GM21515 (cell line): ENCODE data around the gene HSF2BP.
"Not testable (repeated sequence)": the region's sequence is repeated elsewhere in the genome, so short reads cannot be mapped to it uniquely, and the experiment has no call there.

ENCODE experiments used
- ATAC-seq: cut with Tn5 transposase; IDR thresholded peaks from one replicate; pipeline ENCODE4 v1.9.1; 2021; ENCODE audit not compliant: unreplicated experiment

Gene HSF2BP

DNA sequence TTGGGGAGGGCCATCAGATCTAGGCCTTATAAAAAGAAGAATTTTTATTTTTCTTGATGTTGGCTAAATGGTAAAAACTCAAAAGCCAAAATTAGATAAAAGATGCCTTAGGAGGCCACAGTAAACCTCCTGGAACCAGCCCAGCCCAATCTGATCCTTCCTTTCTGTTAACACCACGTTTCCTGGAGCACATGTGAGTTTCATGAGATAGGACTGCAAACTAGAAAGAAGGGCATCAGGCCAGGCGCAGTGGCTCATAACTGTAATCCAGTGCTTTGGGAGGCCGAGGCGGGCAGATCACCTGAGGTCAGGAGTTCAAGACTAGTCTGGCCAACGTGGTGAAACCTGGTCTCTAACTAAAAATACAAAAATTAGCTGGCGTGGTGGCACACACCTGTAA lies 6.7 kb downstream of the HSF2BP start:
- ATAC-seq, result no peak

GRCh38 chr21:43651926-43652325 lies 7.4 kb downstream of the HSF2BP start:
- ATAC-seq, result not testable (repeated sequence)

DNA sequence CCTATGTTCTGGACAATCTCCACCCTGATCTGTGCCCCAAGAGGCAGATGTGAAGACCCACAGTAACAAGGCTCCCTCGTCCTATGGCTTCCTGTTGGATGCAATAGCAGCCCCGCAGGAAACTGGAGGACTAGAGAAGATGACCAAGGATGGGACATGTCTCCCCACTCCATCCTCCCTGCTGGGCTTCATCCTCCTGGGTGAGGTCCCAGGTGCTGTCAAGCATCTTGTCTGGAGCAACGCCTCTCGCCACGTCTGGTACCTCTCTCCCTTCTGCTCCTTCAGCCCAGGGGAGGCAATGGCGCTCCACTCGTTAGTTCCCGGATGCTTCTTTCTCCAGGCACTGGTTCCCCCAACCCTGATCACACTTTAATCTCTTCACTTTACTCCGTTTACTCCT lies 11.1 kb downstream of the HSF2BP start:
- ATAC-seq, result no peak

DNA sequence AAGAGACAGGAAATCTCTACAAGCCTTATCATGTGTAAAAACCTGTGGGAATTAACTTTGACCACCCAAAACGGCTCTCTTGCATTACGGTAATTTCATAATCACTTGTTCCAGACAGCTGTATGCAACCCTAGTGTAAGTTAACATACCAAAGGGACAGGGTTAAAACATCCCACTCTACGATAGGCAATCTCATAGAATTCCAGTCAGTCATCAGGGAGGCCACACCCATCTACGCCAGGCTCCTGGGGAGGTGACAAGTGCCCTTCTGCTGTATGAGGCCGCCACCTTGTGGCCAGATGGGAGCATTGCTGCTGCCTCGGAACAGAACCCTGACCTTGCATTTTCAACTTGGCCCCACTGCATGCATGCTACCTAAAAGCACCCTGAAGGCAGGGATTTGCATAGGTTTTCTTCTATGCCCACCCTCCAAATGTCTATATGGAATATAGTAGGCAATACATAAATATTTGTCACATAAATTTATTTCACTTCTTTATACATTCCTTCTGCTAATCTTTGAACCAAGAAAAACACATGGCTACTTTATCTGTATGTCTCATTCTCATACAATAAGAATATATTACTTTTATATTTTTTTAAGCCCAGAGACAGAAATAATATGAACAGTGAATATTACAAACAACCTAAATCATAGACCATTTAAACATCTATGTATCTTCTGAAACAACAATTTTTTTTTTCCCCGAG lies 12.6 kb downstream of the HSF2BP start:
- peak; percentile 74 for ATAC-seq

DNA sequence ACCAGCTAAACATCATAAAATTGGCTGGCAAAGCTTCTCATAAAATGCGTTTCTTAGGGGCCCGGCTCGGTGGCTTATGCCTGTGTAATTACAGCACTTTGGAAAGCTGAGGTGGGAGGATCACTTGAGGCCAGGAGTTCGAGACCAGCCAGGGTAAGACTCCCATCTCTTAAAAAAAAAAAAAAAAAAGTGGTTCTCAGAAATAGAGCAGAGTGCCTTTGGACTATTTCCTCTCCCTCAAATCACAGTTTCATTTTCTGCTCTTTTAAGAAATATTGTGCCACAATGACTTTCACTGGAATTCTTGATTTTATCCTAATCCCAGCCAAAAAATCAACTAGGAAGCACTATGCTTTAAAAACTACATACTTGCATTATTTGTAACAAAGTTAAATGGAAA lies 13.3 kb downstream of the HSF2BP start:
- ATAC-seq, result no peak

GRCh38 chr21:43645136-43645891 lies 14.0 kb downstream of the HSF2BP start:
- ATAC-seq, result peak; percentile 60

DNA sequence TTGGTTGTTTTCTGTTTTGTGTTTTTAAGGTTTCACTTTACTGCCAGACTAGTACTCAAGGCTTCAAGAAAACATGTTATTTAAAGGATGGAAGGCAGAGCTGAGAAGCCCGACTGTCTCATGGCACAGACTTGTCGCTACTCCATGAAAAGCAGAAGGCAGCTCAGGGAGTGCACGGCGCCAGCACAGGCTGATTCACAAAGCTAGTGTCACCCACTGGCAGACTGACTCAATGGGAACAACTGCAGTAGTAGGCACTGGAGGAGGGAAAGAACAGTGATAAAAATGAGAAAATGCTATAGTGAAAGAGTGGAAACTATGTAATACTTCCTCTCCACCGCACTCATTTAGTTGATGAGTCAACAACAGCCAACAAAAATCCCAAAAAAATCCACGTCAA lies 14.7 kb downstream of the HSF2BP start:
- ATAC-seq, result no peak

DNA sequence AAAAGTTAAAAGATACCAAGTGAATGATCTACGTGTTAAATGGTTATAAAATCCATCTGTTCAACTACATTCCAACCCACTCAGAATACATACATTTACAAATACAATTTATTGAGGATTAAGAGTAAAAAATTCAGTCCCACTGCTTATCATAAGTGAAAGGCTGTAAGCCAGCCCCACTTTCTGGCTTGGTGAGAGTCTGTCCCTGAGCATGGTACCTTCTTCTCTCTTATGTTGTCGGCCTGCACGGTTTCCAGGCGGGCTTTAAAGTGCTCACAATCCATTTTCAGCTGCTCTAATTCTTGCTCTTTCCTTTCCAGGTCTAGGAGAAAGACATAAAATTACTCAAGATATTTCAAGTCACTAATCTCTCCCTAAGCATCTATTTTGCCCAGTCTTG lies 15.2 kb downstream of the HSF2BP start:
- no peak for ATAC-seq

DNA sequence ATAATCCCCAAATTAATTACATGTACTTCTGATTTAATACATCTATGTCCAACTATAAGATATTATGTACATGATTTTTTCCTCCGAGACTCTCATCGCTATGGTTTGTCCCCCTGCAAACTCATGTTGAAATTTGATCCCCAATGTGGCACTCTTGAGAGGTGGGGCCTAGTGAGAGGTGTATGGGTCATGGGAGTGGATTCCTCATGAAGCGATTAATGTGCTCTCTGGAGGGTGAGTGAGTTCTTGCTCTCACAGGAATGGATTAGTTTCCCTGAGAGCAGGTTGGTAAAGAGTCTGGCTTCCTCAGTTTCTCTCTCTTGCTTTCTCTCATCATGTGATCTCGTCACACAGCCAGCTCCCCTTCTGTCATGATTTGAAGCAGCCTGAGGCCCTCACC lies 16.1 kb downstream of the HSF2BP start:
- no peak for ATAC-seq

DNA sequence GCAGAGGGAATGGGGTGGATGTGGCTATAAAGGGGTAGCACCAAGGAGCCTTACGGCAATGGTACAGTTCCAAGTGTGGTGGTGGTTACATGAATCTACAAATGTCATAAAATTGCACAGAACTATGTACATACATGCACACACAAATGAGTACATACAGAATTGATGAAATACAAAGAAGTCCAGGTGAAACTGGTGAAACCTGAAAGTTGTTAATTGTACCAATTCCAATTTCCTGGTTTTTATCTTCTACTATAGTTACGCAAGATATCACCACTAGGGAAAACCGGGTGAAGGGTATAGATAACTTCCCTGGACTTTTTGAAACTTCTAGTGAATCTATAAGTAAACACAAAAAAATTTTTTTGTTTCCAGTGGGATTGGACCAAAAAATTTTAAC lies 18.9 kb downstream of the HSF2BP start:
- ATAC-seq, result no peak

DNA sequence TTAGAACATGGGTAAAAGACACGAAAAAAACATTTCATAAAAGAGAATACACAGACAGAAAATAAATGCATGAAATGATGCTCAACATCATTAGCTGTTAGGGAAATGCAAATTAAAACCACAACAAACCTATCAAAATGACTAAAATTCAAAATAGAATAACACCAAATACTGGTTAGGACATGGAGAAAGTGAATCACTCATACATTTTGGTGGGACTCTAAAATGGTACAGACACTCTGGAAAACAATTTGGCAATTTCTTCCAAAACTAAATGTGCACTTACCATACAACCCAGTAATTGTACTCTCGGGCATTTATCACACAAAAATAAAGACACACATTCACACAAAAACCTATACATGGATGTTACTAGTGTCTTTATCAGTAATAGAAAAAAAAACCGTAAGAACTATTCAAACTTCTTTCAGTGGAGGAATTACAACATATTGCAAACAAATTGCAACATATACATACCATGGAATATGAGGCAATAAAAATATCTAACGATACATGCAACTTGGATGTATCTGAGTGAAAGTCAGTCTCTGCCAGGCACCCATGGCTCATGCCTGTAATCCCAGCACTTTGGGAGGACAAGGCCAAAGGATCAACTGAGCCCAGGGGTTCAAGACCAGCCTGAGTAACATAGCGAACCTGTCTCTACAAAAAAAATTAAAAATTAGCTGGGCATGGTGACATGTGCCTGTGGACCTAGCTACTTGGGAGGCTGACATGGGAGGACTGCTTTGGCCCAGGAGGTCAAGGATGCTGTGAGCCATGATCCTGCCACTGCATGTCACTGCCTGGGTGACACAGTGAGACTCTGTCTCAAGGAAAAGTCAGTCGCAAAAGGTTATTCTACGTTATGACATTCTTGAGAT lies 19.6 kb downstream of the HSF2BP start:
- no peak for ATAC-seq

DNA sequence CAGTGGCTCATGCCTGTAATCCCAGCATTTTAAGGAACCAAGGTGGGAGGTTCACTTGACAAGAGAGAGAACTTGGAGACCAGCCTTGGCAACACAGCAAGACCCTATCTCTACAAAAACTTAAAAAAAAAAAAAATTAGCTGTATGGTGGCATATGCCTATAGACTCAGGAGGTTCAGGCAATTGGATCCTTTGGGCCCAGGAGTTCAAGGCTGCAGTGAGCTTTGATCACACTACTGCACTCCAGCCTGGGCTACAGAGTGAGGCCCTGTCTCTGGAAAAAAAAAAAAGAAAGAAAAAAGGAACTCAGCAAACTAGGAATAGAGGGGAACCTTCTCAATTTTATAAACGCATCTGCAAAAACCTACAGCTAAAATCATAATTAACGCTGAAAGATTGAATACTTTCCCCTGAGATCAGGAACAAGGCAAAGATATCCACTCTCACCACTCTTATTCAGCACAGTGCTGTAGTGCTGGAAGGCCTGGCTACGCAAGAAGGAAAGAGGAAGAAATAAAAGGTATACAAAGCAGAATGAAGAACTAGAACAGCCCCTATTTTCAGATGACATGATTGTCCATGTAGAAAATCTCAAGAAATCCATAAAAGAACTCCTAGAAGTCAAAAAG lies 21.6 kb downstream of the HSF2BP start:
- no peak for ATAC-seq

DNA sequence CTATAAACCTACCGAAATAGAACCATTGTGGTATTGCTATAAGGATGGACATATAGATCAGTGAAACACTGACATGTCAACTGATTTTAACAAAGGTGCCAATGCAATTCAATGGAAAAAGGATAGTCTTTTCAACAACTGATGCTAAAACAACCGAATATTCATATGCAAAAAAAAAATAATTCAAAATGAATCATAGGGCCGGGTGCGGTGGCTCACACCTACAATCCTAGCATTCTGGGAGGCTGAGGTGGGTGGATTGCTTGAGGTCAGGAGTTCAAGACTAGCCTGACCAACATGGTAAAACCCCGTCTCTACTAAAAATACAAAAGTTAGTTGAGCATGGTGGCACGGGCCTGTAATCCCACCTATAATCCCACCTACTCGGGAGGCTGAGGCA lies 23.9 kb downstream of the HSF2BP start:
- ATAC-seq, result no peak

- no peak for ATAC-seq
These were observed 24.7 kb downstream of the HSF2BP start for GRCh38 chr21:43634618-43635017.

- ATAC-seq, result no peak
These were observed 26.8 kb downstream of the HSF2BP start for GRCh38 chr21:43632373-43632905.

GRCh38 chr21:43631411-43632107 lies 27.7 kb downstream of the HSF2BP start:
- ATAC-seq, result no peak

DNA sequence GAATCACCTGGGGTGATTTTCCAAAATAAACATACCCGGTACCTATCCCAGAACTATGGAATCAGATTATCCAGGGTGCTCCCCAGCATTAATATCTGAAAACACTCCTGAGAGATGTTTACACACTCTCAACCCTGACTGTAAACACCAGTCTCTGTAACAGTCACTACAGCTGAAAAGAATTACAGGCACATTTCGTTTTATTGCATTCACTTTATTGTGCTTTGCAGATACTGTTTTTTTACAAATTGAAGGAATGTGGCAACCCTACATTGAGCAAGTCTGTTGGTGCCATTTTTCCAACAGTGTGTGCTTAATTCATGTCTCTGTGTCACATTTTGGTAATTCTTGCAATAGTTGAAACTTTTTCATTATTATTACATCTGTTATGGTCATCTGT lies 31.8 kb downstream of the HSF2BP start:
- ATAC-seq, result no peak

DNA sequence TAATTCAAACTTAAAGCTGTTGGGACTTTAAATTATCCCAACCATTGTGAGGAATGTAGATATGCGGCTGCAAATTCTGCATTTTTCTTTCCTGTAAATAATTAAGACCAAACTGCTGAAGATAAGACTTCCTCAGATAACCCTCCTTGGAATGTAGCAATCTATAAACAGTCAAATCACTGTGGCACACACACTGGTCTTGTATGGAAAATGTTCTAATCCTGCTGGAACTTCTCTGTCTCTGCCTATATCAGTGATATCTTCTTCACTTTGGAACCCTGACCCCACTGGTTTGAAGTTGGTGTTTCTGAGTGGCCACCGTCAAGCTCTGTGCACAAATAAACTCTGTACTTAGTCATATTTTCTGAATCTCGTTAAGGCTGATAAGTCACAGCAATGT lies 32.9 kb downstream of the HSF2BP start:
- ATAC-seq, result no peak

DNA sequence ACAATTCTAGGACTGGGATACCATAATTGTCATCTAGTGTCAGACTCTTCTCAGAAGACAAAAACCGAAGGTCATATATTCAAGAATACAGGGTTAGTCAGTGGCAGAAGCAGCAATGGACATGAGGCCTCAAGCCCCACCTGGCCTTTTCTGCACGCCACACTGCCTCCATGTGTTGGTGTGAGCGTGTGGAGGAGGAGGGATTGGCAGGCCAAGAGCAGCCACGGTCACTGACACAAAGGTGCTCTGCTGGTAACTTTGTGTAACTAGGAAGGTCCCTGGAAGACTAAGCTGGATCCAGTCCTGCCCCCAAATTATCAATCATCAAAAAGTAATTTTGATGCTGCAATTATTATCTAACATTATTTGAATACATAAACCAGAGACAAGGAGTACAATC lies 34.9 kb downstream of the HSF2BP start:
- no peak for ATAC-seq

- ATAC-seq, result no peak
These were observed 35.7 kb downstream of the HSF2BP start for GRCh38 chr21:43623588-43623987.
